ENCODE data around the gene ASCC3. TPM values are rescaled to one million over a fixed set of nuclear protein-coding genes. Genes with fewer than 3 reads are reported as not detected.
"Not testable (repeated sequence)": the region's sequence is repeated elsewhere in the genome, so short reads cannot be mapped to it uniquely, and the experiment has no call there.

ASCC3 gene
- 57.1 and 60.3 TPM in 2 replicates for total RNA-seq

DNA sequence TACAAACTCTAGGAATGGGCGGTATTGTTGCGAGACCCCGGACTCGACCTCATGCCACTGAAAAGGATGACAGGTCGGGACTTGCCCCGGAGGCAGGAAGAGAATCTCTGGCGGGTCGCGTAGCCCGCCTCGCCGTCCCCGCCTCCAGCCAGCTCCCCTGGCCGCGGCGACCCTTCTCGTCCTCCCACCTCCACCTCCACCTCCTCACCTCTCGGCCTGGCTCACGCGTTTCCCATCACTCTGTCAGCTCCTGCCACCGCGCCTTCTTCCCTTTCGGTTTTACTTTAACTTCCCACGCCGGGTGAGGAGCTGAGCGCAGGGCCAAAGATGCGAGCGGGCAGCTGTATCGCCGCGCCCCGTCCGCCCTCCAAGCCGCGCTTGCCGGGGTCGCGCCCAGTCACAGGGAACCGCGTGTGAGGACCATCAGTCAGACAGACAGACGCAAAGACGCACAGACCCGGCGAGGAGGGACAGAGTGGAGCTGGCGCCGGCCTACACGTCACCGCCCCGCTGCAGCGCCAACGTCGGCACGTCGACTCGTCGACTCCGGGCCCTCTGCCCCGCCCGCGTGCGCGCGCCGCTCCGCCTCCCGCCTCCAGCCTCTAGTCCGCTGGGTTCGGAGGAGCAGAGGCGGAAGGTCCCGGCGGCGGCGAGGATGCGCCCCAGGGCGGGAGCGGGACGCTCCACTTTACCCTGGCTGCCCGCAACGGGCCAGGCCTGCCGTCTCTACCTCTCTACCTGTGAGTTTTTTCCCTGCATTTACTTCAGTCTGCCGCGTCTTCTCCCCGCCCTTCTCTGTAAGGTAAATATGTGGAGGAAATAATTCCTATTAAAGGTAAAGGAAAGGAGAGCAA lies at the start of gene ASCC3:
Gene ASCC3, minus strand, starts transcription at position 477 of the 854 bp plus-strand sequence. CDS start 13,332 bp downstream, outside the sequence.
- peak; percentile 20 for DNase-seq (ENCODE audit: extremely low read depth, low read depth, low spot score)

DNA sequence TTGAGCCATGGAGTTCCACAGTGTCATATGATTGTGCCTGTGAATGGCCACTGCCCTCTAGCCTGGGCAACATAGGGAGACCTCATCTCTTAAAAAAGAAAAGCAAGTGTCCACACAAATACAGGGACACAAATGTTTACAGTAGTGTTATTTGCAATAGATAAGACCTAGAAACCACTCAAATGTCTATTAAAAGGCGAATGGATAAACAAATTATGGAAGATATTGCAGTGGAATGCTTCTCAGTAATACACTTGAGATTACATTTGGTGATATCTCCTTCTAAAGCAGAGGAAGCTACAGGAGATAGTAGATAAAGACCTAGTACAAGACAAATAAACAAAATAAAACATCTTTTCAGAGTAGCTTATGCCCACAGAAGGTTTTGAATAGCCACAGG lies 44.6 kb upstream of the ASCC3 start:
- no peak for DNase-seq (ENCODE audit: extremely low read depth, low read depth, low spot score)

DNA sequence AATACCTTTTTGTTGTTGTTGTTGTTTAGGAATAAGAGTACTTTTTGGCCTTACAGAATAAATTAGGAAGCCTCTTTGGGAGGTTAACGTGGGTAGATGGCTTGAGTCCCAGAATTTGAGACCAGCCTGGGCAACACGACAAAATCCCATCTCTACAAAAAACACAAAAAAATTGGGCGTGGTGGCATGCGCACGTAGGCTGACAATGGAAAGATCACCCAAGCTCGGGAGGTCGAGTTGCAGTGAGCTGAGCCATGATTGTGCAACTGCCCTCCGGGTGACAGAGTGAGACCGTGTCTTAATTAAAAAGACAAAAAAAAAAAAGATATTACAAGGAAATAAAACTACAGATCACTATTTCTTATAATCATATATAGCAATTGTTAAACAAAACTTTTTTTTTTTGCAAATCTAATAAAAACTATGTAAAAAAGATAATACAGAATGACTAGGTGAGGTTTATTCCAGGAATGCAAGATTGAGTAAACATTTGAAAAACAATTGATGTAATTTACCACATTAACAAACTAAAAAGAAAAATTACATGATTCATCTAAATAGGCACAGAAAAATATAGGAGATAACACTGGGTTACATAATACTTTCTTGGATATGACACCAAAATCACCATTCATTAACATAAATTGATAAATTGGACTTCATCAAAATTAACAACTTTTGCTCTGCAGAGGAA lies 43.6 kb upstream of the ASCC3 start:
- DNase-seq (ENCODE audit: extremely low read depth, low read depth, low spot score) = no peak

DNA sequence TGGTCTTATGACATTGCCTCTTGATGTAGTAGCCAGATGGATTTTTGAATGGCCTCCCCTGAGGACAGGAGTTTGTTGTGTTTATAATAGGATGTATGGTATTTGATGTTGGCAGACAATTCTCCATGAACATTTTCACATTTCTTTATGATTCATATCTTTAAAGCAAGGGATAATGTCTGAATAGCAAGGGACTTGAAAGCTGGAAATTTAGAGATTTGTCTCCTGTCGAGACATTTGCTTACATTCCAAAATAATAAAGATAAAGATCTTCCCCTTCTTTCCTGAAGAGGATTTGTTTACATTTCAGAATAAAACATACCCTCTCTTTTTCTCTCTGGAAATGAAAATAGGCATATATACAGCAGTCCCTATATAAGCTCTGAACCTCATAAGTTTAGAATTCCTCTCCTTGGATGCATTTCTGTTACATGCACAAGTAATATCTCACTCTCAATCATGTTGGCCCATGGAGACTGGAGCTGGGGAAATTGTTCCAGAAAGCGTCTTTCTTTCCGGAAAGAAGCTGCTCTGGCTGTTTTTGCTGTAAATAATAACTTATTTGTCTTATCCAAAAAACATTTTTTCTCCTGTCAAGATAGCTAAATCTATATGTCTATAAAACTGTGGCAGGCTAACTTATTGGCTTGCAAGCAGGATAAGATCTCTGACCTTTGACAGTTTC lies 42.5 kb upstream of the ASCC3 start:
- no peak for DNase-seq (ENCODE audit: extremely low read depth, low read depth, low spot score)

DNA sequence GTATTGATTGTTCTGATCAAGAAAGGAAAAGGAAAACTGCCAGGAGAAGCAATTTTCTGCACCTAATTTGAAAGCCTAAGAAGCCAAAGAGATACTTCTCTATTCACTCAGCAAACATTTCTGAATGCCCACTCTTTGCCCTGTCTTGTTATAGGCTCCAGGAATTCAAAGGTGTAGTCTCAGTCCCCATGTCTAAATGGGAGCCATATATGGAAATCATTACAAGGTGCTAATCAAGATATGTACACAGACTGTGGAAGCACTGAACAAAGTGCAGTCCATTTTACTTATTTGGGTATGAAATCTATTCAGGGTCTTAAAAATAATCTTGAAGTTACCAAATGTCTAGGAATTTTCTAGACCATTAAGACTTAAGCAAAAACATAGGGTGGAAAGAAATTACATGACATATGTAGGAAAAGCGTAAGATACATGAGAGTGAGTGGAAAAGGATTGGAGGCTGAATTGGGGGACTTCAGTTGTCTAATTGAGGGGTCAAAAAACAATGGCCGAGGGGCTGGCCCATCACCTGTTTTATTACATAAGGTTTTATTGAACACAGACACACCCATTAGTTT lies 39.0 kb upstream of the ASCC3 start:
- no peak for DNase-seq (ENCODE audit: extremely low read depth, low read depth, low spot score)

DNA sequence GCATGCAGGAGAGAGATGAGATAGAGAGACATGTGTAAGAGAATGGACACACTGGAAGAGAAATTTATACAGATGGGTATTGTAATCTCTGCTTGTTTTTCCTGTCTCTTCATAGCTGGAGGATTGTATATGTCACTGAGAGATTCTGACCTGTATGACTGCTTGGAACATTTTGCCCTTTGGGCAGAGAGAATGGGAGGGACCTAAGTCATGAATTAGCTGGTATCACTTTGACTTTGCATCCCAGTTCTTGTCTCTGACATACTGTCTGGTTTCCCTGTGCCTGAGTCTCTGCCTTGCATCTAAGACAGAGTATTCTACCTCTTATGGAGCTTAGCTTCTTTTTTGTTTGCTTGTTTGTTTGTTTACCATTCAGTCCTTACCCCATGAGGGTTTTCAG lies 37.0 kb upstream of the ASCC3 start:
- DNase-seq (ENCODE audit: extremely low read depth, low read depth, low spot score) = no peak

- DNase-seq (ENCODE audit: extremely low read depth, low read depth, low spot score) = no peak
These were observed 34.7 kb upstream of the ASCC3 start for GRCh38 chr6:100915876-100916275.

- DNase-seq (ENCODE audit: extremely low read depth, low read depth, low spot score) = no peak
These were observed 32.5 kb upstream of the ASCC3 start for GRCh38 chr6:100913400-100914276.

DNA sequence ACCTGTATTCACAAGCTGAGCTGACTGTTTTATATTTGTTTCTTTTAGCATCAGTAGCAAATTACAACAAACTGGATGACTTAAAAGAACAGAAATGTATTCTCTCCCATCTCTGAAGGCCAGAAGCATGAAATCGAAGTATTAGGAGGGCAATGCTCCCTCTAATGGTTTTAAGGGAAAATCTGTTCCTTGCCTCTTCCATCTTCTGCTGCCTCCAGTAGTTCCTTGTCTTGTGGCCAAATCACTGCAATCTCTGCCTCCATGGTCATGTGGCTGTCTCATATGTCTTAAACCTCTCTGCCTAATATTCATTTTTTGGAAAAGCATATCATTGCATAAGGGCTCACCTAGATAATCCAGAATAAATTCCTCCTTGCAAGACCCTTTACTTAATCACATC lies 25.2 kb upstream of the ASCC3 start:
- DNase-seq (ENCODE audit: extremely low read depth, low read depth, low spot score) = no peak

DNA sequence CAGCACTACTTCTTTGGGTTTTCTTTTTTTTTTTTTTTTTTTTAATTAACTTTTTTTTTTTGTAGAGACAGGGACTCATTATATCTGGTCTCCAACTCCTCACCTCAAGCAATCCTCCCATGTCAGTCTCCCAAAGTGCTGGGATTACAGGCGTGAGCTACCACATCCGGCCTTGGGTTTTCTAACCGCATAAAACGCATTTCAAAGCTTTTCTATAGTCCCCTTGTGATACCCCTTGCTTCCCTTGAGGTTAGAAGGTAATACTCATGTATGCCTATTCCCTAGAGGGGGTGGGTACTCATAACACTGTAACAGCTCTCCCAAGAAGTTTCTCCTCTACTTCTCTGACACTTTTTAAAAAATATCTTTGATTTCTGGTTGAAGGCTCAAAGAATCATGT lies 23.9 kb upstream of the ASCC3 start:
- no peak for DNase-seq (ENCODE audit: extremely low read depth, low read depth, low spot score)

DNA sequence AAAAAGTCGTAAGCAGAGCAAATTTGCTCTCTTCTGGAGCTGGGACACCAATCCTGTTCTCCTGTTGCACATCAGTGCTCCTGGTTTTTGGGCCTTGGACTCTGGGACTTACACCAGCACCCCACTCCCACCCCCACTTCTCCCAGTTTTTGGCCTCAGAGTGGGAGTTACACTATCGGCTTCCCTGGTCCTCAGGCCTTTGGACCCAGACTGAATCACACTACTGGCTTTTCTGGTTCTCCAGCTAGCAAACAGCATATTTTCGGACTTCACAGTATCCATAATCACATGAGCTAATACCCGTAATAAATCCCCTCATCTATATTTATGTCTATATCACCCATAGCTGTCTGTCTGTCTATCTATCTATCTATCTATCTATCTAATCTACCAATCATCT lies 23.2 kb upstream of the ASCC3 start:
- DNase-seq (ENCODE audit: extremely low read depth, low read depth, low spot score) = no peak

- no peak for DNase-seq (ENCODE audit: extremely low read depth, low read depth, low spot score)
These were observed 20.5 kb upstream of the ASCC3 start for GRCh38 chr6:100901582-100901981.

DNA sequence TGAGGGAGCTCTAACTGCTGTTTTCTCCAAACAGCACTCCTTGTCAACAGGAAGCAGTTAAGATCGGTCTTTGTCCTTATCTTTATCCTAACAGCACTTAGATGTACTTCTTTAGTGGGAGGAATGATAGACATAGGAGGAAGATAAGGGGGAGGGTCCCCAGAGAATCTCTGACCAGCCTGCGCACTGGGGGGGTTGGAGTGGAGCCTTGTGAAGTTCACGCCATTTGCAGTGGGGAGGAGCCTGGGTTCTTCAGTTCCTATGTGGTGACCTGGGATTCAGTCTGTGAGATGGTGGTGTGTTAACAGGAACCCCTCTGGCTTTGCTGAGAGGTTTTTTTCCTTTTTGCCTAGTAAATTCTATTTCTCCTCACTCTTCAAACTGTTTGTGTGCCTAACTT lies 18.1 kb upstream of the ASCC3 start:
- DNase-seq (ENCODE audit: extremely low read depth, low read depth, low spot score) = no peak

- no peak for DNase-seq (ENCODE audit: extremely low read depth, low read depth, low spot score)
These were observed 16.5 kb upstream of the ASCC3 start for GRCh38 chr6:100897671-100898070.

- DNase-seq (ENCODE audit: extremely low read depth, low read depth, low spot score) = no peak
These were observed 12.6 kb upstream of the ASCC3 start for GRCh38 chr6:100893743-100894142.

- DNase-seq (ENCODE audit: extremely low read depth, low read depth, low spot score) = no peak
These were observed 11.6 kb upstream of the ASCC3 start for GRCh38 chr6:100892693-100893092.

DNA sequence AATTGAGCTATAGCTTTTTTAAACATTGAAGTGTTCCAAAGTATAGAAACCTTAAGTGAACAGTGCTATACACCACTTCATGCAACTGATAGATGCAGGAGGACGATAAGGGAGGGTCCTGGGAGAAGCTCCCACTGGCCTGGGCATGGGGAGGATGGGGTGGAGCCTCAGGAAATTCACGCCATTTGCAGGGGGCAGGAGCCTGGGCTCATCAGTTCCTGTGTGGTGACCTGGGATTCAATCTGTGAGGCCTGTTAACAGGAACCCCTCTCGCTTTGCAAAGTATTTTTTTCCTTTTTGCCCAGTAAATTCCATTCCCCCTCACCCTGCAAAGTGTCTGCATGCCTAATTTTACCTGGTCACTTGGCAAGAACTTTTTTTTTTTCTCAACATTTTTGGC lies 11.0 kb upstream of the ASCC3 start:
- no peak for DNase-seq (ENCODE audit: extremely low read depth, low read depth, low spot score)

- DNase-seq (ENCODE audit: extremely low read depth, low read depth, low spot score) = no peak
These were observed 9.9 kb upstream of the ASCC3 start for GRCh38 chr6:100891079-100891478.

DNA sequence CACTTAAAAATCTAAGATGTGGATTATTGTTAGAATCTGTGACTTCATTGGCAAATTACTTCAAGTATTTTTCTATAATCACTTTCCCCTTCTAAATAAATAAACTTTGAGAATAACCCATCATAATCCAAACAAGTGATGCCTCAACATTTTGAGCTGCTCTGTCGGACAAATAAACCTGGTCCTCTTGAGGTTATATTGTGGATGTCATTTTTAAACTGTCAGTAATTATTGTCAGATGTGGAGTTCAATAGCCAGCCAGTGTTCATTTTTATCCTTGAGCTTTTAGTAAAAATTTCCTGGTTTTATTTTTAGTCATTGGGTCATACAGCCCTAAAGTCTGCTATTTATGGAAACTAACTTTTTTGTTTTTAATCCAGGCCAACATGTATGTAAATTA lies 9.5 kb upstream of the ASCC3 start:
- DNase-seq (ENCODE audit: extremely low read depth, low read depth, low spot score) = not testable (repeated sequence)

GRCh38 chr6:100889351-100889750 lies 8.2 kb upstream of the ASCC3 start:
- DNase-seq (ENCODE audit: extremely low read depth, low read depth, low spot score) = no peak

Measured in glomerular endothelial cell (primary cell).